ENCODE data around the gene TOGARAM1. TPM values are rescaled to one million over a fixed set of nuclear protein-coding genes. Genes with fewer than 3 reads are reported as not detected.

TOGARAM1 gene
- polyA plus RNA-seq, 1 of the 3 experiments (the other 2 are of a cell fraction): 2.1 TPM

DNA sequence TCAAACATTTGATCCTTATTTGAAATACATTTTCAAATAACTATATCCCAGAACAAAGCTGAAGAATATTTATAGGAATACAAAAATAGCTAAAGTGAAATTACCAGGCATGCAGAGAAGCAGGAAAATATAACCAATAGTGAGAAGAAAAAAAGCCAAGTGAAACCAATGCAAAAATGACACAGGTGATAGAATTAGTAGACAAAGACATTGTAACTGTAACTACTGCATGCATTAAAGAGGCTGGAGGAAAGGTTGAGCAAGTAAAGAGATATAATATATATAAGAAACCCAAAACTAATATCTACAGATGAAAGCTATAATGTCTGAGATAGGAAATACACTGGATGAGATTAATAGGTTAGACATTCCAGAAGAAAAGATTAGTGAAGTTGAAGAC lies 72.7 kb downstream of the TOGARAM1 start:
- no peaks in the 10 kb centered on the region for H3K79me2 ChIP-seq (ENCODE audit: insufficient read depth)
- H3K27ac ChIP-seq (ENCODE audit: low read depth in 2 of 2, low read length in 1 of 2): no peak overlapping the region
- H3F3A ChIP-seq (replicated peaks; ENCODE audit: insufficient read depth): no peaks in the 10 kb centered on the region
- no peak overlapping the region for H3K9ac ChIP-seq
- H3K4me1 ChIP-seq (ENCODE audit: control insufficient read depth in 1 of 2, insufficient read depth in 2 of 2, low read depth in 1 of 2, low read length in 1 of 2): no peaks in the 10 kb centered on the region
- no peak overlapping the region for H2AFZ ChIP-seq (ENCODE audit: low read depth)
- DNase-seq: no peak
- POLR2A ChIA-PET: no interaction called here
- no peaks in the 10 kb centered on the region for H3K9me2 ChIP-seq
- no peaks in the 10 kb centered on the region for H4K20me1 ChIP-seq (ENCODE audit: insufficient read depth)
- CTCF ChIA-PET: no interaction called here
- no peaks in the 10 kb centered on the region for H3K27me3 ChIP-seq (ENCODE audit: insufficient read depth)
- H3K9me3 ChIP-seq: no peaks in the 10 kb centered on the region
- H3K4me2 ChIP-seq: no peak overlapping the region
- no peaks in the 10 kb centered on the region for H3K36me3 ChIP-seq (replicated peaks in 1 of 2; ENCODE audit: control insufficient read depth in 1 of 2, insufficient read depth in 2 of 2, low read length in 1 of 2)
- H3K4me3 ChIP-seq (ENCODE audit: low read depth in 2 of 2, low read length in 1 of 2): no peak overlapping the region
- TF ChIP-seq FOXJ3 (CRISPR knock-in tag; IDR thresholded peaks at IDR 0.05) (no peak), JUND (IDR thresholded peaks at IDR 0.05) (no peak), FOSL2 (IDR thresholded peaks at IDR 0.05; ENCODE audit: borderline replicate concordance, low read depth) (no peak), RFX5 (IDR thresholded peaks at IDR 0.05; ENCODE audit: low read length) (no peak), NRF1 (IDR thresholded peaks at IDR 0.05; ENCODE audit: low read depth, low read length) (no peak), EZH2phosphoT487 (IDR thresholded peaks at IDR 0.05; ENCODE audit: borderline replicate concordance, low read depth) (no peak), CHD2 (IDR thresholded peaks at IDR 0.05; ENCODE audit: low read length, partially characterized antibody) (no peak), RCOR1 (IDR thresholded peaks at IDR 0.05; ENCODE audit: low read length) (no peak), FOXM1 (IDR thresholded peaks at IDR 0.05; ENCODE audit: low read depth) (no peak), RXRA (IDR thresholded peaks at IDR 0.05; ENCODE audit: borderline replicate concordance, low read depth) (no peak), GABPA (IDR thresholded peaks at IDR 0.05; ENCODE audit: low read depth) (no peak), MEF2A (IDR thresholded peaks at IDR 0.05; ENCODE audit: borderline replicate concordance, low read depth) (no peak)
- TF ChIP-seq, protein P1, sequence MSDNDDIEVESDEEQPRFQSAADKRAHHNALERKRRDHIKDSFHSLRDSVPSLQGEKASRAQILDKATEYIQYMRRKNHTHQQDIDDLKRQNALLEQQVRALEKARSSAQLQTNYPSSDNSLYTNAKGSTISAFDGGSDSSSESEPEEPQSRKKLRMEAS (IDR thresholded peaks at IDR 0.05; ENCODE audit: low read depth): no peak
- TF ChIP-seq, protein P2, sequence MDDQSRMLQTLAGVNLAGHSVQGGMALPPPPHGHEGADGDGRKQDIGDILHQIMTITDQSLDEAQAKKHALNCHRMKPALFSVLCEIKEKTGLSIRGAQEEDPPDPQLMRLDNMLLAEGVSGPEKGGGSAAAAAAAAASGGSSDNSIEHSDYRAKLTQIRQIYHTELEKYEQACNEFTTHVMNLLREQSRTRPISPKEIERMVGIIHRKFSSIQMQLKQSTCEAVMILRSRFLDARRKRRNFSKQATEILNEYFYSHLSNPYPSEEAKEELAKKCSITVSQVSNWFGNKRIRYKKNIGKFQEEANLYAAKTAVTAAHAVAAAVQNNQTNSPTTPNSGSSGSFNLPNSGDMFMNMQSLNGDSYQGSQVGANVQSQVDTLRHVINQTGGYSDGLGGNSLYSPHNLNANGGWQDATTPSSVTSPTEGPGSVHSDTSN (IDR thresholded peaks at IDR 0.05): no peak

DNA sequence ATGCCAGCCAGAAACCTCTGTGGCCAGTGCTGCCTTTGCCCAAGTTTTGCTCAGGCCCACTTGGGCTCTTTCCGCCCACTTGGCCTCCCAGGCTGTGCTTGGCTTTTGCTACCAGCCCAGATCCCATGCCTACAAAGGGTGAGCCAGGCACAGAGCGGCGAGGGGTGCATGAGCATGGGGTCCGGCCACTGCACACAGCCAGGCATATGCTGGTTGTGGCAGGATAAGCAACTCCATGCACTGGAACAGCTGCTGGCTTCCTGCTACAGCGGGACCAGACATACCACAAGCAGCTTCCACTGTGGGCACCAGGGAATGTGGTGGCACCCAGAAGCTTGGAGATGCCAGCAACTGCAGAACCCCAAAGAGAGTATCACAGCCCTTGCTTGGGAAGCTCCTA lies 76.3 kb downstream of the TOGARAM1 start:
- no peak overlapping the region for H3K9ac ChIP-seq
- no CpG with 5 or more reads among the region's 5 CpGs for WGBS (ENCODE audit: low lambda C conversion rate)

More for the DNA sequence above, 76.3 kb downstream of the TOGARAM1 start:
- Histone ChIP-seq H3K27ac (ENCODE audit: low read depth in 2 of 2, low read length in 1 of 2) (no peak overlapping the region), H3K9me2 (no peaks in the 10 kb centered on the region), H3K4me3 (ENCODE audit: low read depth in 2 of 2, low read length in 1 of 2) (no peak overlapping the region), H3K27me3 (ENCODE audit: insufficient read depth) (no peaks in the 10 kb centered on the region), H4K20me1 (ENCODE audit: insufficient read depth) (no peaks in the 10 kb centered on the region), H3K36me3 (replicated peaks in 1 of 2; ENCODE audit: control insufficient read depth in 1 of 2, insufficient read depth in 2 of 2, low read length in 1 of 2) (peaks cover 0 to 2% of the 10 kb centered on the region in 2 experiments), H3K4me2 (no peak overlapping the region), H3K4me1 (ENCODE audit: control insufficient read depth in 1 of 2, insufficient read depth in 2 of 2, low read depth in 1 of 2, low read length in 1 of 2) (no peaks in the 10 kb centered on the region), H3K79me2 (ENCODE audit: insufficient read depth) (no peaks in the 10 kb centered on the region), H3F3A (replicated peaks; ENCODE audit: insufficient read depth) (no peaks in the 10 kb centered on the region), H2AFZ (ENCODE audit: low read depth) (no peak overlapping the region), H3K9me3 (no peaks in the 10 kb centered on the region)
- CTCF ChIA-PET: no interaction called here
- TF ChIP-seq, protein P2 (IDR thresholded peaks at IDR 0.05): no peak
- no peak for TF ChIP-seq YY1 (IDR thresholded peaks at IDR 0.05; ENCODE audit: low read depth)
- TF ChIP-seq FOSL2 (IDR thresholded peaks at IDR 0.05; ENCODE audit: borderline replicate concordance, low read depth): no peak
- no peak for TF ChIP-seq JUND (IDR thresholded peaks at IDR 0.05)
- TF ChIP-seq TEAD4 (IDR thresholded peaks at IDR 0.05; ENCODE audit: borderline replicate concordance, insufficient read depth): no peak
- TF ChIP-seq EP300 (IDR thresholded peaks at IDR 0.05; ENCODE audit: borderline replicate concordance in 1 of 2, low read depth in 1 of 2, low read length in 1 of 2): no peak
- no peak for TF ChIP-seq ELF1 (IDR thresholded peaks at IDR 0.05)
- TF ChIP-seq, protein P3, sequence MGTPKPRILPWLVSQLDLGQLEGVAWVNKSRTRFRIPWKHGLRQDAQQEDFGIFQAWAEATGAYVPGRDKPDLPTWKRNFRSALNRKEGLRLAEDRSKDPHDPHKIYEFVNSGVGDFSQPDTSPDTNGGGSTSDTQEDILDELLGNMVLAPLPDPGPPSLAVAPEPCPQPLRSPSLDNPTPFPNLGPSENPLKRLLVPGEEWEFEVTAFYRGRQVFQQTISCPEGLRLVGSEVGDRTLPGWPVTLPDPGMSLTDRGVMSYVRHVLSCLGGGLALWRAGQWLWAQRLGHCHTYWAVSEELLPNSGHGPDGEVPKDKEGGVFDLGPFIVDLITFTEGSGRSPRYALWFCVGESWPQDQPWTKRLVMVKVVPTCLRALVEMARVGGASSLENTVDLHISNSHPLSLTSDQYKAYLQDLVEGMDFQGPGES (IDR thresholded peaks at IDR 0.05; ENCODE audit: low read depth, low read length): no peak
- TF ChIP-seq RFX5 (IDR thresholded peaks at IDR 0.05; ENCODE audit: low read length): no peak
- no peak for TF ChIP-seq SIN3A (IDR thresholded peaks at IDR 0.05; ENCODE audit: borderline replicate concordance, low read depth, low read length)
- TF ChIP-seq NRF1 (IDR thresholded peaks at IDR 0.05; ENCODE audit: low read depth, low read length): no peak
- TF ChIP-seq SMC3 (IDR thresholded peaks at IDR 0.05; ENCODE audit: low read depth, low read length): no peak
- no peak for TF ChIP-seq MXI1 (IDR thresholded peaks at IDR 0.05; ENCODE audit: low read depth, low read length)
- no peak for DNase-seq
- POLR2A ChIA-PET: no interaction called here
